Gastroesophageal sphincter (tissue), 3 donors: Measurements from ENCODE around the gene CYB5R4.

ENCODE experiments used
- CTCF ChIP-seq, 4 experiments: fragments of 200-600 bp in 2 of 4; fragments of 450-650 bp in 2 of 4; sonication (generic) in 1 of 4; IDR thresholded peaks; one replicate each; pipeline ENCODE4 v1.5.1; 2017 to 2019; ENCODE audit warnings: antibody characterized with exemption in 4 of 4, mild to moderate bottlenecking in 2 of 4, moderate library complexity in 2 of 4
- POLR2A ChIP-seq, 2 donors: fragments of 450-650 bp; IDR thresholded peaks; one replicate each; pipeline ENCODE4 v1.6.1; 2017; ENCODE audit warnings: antibody characterized with exemption in 2 of 2, mild to moderate bottlenecking in 2 of 2, moderate library complexity in 1 of 2

- TF ChIP-seq CTCF (IDR thresholded peaks at IDR 0.05) (no peak), POLR2A (IDR thresholded peaks at IDR 0.05) (no peak)
Observed at GRCh38 chr6:83867043-83867442, 7.6 kb downstream of the CYB5R4 start.
